GM19193 (cell line): ENCODE results near the gene CETN3.

ENCODE experiments used
- POLR2A ChIP-seq: IDR thresholded peaks from 4 replicates; pipeline ENCODE4 v1.6.1; 2011; ENCODE audit not compliant: insufficient read depth, insufficient read length; ENCODE audit errors: extremely low read depth

CETN3 gene

GRCh38 chr5:90398726-90399125, 10.8 kb downstream of the CETN3 start:
- no peak for TF ChIP-seq POLR2A

- TF ChIP-seq POLR2A = no peak
These were observed 14.6 kb downstream of the CETN3 start for GRCh38 chr5:90395005-90395404.

GRCh38 chr5:90390928-90391327, 18.6 kb downstream of the CETN3 start:
- no peak for TF ChIP-seq POLR2A

GRCh38 chr5:90390326-90390725, 19.2 kb downstream of the CETN3 start:
- TF ChIP-seq POLR2A = no peak

DNA sequence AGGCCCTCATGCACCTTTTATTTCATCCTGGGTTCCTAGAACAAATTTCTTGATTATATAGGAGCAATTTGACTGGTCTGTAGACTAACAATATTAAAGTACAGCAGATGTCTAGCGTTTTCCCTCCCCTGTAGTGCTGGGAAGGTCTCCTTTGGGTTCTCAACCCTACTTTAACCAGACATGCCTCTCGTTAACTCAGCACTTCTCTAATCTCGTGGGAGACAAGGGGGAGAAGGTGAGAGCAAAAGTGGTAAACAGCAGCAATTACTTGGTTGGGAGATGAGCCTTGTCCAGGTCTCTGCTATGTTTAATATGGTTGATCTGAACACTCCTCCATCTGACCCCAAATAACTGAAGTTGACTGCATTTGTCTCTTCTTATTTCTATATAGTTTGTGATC, 22.0 kb downstream of the CETN3 start:
- no peak for TF ChIP-seq POLR2A

DNA sequence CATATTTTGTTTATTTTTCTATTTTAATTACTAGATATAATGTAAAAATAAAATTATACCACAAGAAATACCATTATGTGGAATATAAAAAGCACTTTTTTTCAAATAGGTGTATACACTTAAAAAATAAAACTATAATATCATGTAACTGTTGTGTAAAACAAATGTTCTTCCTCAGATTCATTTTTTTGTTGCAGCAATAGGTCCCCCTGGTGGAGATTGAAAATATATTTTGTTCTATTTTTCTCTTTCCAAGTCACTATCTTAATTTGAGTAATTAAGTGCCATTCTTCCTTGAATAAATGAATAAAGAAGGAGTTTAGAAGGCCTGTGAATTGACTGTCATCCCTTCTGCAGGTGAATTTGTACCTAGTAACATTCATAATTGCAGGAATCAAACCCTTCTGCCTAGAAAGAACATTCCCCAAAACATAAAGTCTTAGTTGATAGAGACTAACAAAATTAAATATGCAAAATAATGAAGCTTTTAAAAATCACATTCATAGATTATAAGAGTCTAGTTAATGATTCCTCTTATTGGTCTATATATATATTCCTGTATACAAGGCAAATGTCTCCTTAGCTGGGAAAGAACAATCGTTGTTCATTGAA, 23.4 kb downstream of the CETN3 start:
- TF ChIP-seq POLR2A = no peak

GRCh38 chr5:90384389-90384788, 25.2 kb downstream of the CETN3 start:
- no peak for TF ChIP-seq POLR2A

- no peak for TF ChIP-seq POLR2A
These were observed 25.7 kb downstream of the CETN3 start for GRCh38 chr5:90383903-90384302.

- TF ChIP-seq POLR2A = no peak
These were observed 28.2 kb downstream of the CETN3 start for GRCh38 chr5:90381213-90381929.

- no peak for TF ChIP-seq POLR2A
These were observed 29.9 kb downstream of the CETN3 start for GRCh38 chr5:90379652-90380051.

GRCh38 chr5:90378752-90379151, 30.8 kb downstream of the CETN3 start:
- no peak for TF ChIP-seq POLR2A

DNA sequence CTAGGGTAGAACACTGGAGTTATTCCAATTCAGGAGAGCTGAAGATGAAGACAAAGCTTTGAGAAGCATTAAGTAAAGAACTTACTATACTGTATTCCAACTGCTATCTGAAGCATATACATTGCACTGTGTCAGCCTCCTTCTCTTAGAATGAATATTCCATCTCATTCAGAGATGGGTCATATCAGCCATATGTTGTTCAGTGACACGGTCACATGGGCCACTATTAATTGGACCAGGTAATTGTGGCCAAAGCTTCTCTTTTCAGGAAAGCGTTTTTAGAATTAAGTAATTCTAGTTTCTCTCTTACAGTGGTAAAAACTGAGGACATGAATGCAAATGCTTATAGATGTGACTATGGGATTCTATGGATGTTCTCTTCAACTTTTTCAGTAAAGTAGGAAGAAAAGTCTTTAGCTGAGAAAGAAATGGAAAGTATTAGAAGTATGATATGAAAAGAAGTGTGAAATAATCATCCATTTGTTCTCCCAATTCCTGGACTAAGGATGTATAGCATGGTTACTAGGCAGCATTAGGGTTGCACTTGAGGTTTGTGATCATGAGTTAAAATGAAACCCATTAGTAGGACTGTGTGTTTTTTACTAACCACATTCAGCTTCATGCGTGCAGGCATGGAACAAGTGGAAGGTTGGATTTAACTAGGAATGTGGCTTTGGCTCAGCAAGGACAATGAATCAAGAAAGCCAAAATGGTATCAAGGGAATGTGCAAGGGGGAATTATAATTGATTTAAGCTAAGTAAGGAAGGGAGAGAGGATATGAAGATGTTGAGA, 40.9 kb downstream of the CETN3 start:
- TF ChIP-seq POLR2A = no peak

- TF ChIP-seq POLR2A = no peak
These were observed 41.7 kb downstream of the CETN3 start for GRCh38 chr5:90367879-90368278.

- no peak for TF ChIP-seq POLR2A
These were observed 42.6 kb downstream of the CETN3 start for GRCh38 chr5:90366948-90367347.

DNA sequence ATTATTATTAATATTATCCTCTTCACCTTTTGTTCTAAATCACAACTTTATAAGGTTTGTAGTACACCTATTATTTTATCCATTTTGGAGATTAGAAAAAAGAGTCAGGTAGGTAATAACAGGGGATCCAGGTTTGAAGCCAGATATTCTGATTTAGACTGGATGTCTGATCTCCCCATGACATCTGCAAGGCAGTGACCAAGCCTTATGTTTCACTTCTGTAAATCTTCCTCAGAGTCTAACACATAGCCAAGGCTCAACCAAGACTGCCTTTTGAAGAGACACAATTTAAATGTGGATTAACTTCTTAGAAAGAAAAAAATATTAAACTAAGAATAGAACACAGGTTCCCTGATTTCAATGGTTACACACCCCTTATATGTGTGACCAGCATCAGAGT, 44.2 kb downstream of the CETN3 start:
- TF ChIP-seq POLR2A = no peak
